HEK293T (cell line): ENCODE data around the gene KLHL29.

Experiments used
- CTCF ChIA-PET: fragments of 350-600 bp; formaldehyde crosslinking; extraction: SDS; loops from one replicate; lab custom pipeline; 2021; ENCODE audit warnings: antibody characterized with exemption, inconsistent platforms; lab: Yijun Ruan, JAX
- POLR2A ChIA-PET: fragments of 350-600 bp; formaldehyde crosslinking; extraction: SDS; loops from one replicate; lab custom pipeline; 2020; ENCODE audit warnings: antibody characterized with exemption, inconsistent platforms; lab: Yijun Ruan, JAX
- DNase-seq: peaks from one replicate; pipeline ENCODE4 v3.0.0; 2012; ENCODE audit warnings: mixed read lengths; ENCODE audit errors: extremely low spot score
- ARNT ChIP-seq: fragments of 450-650 bp; IDR thresholded peaks from 2 replicates; pipeline ENCODE4 v1.6.1; 2017; ENCODE audit warnings: mild to moderate bottlenecking
- BHLHE40 ChIP-seq: fragments of 450-650 bp; IDR thresholded peaks from 2 replicates; pipeline ENCODE4 v1.6.1; 2016; ENCODE audit warnings: mild to moderate bottlenecking, moderate library complexity, borderline replicate concordance
- CTBP1 ChIP-seq: fragments of 450-650 bp; IDR thresholded peaks from 2 replicates; pipeline ENCODE4 v1.6.1; 2016; ENCODE audit warnings: borderline replicate concordance
- ELF4 ChIP-seq: fragments of 450-650 bp; IDR thresholded peaks from 2 replicates; pipeline ENCODE4 v1.6.1; 2017; ENCODE audit warnings: antibody characterized with exemption
- FOXA1 ChIP-seq: fragments of 450-650 bp; IDR thresholded peaks from 2 replicates; pipeline ENCODE4 v1.6.1; 2016; ENCODE audit warnings: mild to moderate bottlenecking
- FOXK2 ChIP-seq: fragments of 450-650 bp; IDR thresholded peaks from 2 replicates; pipeline ENCODE4 v1.6.1; 2016; ENCODE audit warnings: mild to moderate bottlenecking
- FOXM1 ChIP-seq: fragments of 450-650 bp; IDR thresholded peaks from 2 replicates; pipeline ENCODE4 v1.6.1; 2017; ENCODE audit warnings: mild to moderate bottlenecking, borderline replicate concordance
- HDGF ChIP-seq: fragments of 450-650 bp; IDR thresholded peaks from 2 replicates; pipeline ENCODE4 v1.6.1; 2017; ENCODE audit warnings: antibody characterized with exemption, borderline replicate concordance
- L3MBTL2 ChIP-seq: fragments of 450-650 bp; conservative IDR thresholded peaks from 2 replicates; pipeline ENCODE4 v1.6.1; 2016; ENCODE audit warnings: mild to moderate bottlenecking
- LEF1 ChIP-seq: fragments of 450-650 bp; IDR thresholded peaks from 2 replicates; pipeline ENCODE4 v1.6.1; 2017; ENCODE audit warnings: mild to moderate bottlenecking, borderline replicate concordance
- NFRKB ChIP-seq: fragments of 450-650 bp; IDR thresholded peaks from 2 replicates; pipeline ENCODE4 v1.6.1; 2016; ENCODE audit warnings: mild to moderate bottlenecking, moderate library complexity
- PKNOX1 ChIP-seq: fragments of 450-650 bp; IDR thresholded peaks from 2 replicates; pipeline ENCODE4 v1.6.1; 2016
- SP1 ChIP-seq: fragments of 450-650 bp; IDR thresholded peaks from 2 replicates; pipeline ENCODE4 v1.6.1; 2017
- SUZ12 ChIP-seq: fragments of 450-650 bp; IDR thresholded peaks from 2 replicates; pipeline ENCODE4 v1.6.1; 2016; ENCODE audit warnings: mild to moderate bottlenecking
- TARDBP ChIP-seq: fragments of 450-650 bp; IDR thresholded peaks from 2 replicates; pipeline ENCODE4 v1.6.1; 2016
- ZNF384 ChIP-seq: fragments of 450-650 bp; IDR thresholded peaks from 2 replicates; pipeline ENCODE4 v1.6.1; 2016

The KLHL29 gene

DNA sequence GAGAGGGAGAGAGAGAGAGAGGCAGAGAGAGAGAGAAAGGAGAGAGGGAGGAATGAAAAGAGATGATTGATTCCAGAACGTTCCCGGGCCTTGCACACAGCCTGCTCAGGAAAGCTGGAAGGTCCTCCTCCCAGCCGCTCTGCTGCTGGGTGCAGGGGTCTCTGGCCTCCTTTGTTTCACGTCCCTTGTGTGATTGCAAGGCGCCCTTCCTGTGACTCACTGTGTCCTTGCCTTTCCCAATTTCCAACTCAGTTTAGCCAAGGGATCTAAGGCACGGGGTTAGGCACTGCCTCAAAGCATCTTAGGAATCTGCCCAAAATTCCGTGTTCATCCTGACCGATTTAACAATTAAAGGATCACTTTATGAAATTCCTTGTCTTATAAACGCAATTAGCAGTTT, 221.2 kb downstream of the KLHL29 start:
- DNase-seq = no peak
- ChIA-PET POLR2A (no interaction called here), CTCF (no interaction called here)
- TF ChIP-seq BHLHE40 (no peak), L3MBTL2 (no peak), NFRKB (no peak), FOXK2 (no peak), ZNF384 (no peak), TARDBP (no peak), SUZ12 (no peak), PKNOX1 (no peak), FOXM1 (no peak), LEF1 (no peak), ARNT (no peak), ELF4 (no peak), HDGF (no peak), SP1 (no peak), FOXA1 (no peak), CTBP1 (no peak)

DNA sequence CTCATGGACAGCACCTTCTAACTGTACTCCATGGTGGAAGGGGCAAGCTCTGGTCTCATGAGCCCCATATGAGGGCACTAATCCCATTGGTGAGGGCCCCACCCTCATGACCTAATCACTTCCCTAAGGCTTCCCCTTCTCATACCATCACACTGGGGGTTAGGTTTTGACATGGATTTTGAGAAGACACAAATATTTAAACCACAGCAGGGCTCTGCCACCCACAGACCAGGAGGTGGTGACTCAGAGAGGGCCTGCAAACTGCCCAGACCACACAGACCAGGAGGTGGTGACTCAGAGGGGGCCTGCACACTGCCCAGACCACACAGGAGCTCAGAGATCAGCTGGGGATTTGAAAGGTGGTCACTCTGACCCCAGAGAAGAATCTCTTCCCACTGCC, 222.0 kb downstream of the KLHL29 start:
- TF ChIP-seq HDGF (no peak), ZNF384 (no peak), ARNT (no peak), CTBP1 (no peak), ELF4 (no peak), L3MBTL2 (no peak), LEF1 (no peak), SUZ12 (no peak), SP1 (no peak), BHLHE40 (no peak), PKNOX1 (no peak)
- DNase-seq = no peak
- ChIA-PET CTCF (no interaction called here), POLR2A (no interaction called here)

GRCh38 chr2:23607925-23608324, 222.9 kb downstream of the KLHL29 start:
- TF ChIP-seq ELF4 = no peak
- no peak for TF ChIP-seq LEF1
- TF ChIP-seq L3MBTL2 = no peak
- no peak for TF ChIP-seq BHLHE40
- no peak for TF ChIP-seq ARNT
- no peak for TF ChIP-seq HDGF
- no peak for TF ChIP-seq FOXA1
- no peak for TF ChIP-seq FOXK2
- no peak for TF ChIP-seq SP1
- no peak for TF ChIP-seq PKNOX1
- no peak for TF ChIP-seq ZNF384
- no peak for TF ChIP-seq CTBP1
- TF ChIP-seq FOXM1 = no peak
- no peak for TF ChIP-seq TARDBP
- no peak for TF ChIP-seq SUZ12
- DNase-seq = no peak
- ChIA-PET POLR2A (no interaction called here), CTCF (no interaction called here)

DNA sequence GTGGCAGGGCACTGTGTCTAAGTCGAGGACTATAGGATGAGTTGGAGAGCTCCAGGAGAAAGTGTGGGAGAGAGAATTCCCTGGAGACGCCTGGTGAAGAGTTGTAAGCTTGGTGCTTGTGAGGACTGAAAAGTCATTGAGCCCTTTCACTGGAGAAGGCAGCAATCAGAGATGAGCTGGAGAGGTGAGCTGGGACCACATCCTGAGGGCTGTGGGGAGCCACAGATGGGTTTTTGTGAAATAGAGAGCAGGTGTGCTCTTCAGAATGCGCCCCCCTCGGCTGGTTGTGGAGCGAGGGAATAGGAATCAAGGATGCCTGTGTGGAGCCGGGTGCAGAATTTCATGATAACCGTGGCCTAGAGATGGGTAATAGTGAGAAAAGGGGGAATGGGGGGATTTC, 224.3 kb downstream of the KLHL29 start:
- TF ChIP-seq FOXK2 (no peak), FOXA1 (no peak), BHLHE40 (no peak), TARDBP (no peak), L3MBTL2 (no peak), NFRKB (no peak), CTBP1 (no peak), ARNT (no peak), PKNOX1 (no peak), ZNF384 (no peak)
- ChIA-PET POLR2A (no interaction called here), CTCF (no interaction called here)
- DNase-seq = no peak

DNA sequence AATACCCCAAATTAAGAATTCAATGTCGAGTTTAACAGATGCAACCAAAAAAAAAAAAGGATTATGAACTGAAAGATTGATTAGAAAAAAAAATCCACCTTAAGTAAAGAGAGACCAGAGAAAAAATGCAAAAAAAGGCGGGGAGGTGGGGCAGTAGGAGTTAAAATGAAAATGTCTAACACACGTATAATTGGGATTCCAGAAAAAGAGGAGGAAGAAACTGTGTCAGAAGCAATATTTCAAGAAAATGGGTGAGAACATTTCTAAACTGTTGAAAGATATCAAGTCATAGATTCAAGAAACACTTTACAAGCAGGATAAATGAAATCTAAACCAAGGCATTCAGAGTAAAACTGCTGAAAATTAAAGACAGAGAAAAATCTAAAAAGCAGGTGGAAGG, 226.9 kb downstream of the KLHL29 start:
- ChIA-PET POLR2A (no interaction called here), CTCF (no interaction called here)
- no peak for TF ChIP-seq FOXM1
- no peak for TF ChIP-seq PKNOX1
- no peak for DNase-seq

DNA sequence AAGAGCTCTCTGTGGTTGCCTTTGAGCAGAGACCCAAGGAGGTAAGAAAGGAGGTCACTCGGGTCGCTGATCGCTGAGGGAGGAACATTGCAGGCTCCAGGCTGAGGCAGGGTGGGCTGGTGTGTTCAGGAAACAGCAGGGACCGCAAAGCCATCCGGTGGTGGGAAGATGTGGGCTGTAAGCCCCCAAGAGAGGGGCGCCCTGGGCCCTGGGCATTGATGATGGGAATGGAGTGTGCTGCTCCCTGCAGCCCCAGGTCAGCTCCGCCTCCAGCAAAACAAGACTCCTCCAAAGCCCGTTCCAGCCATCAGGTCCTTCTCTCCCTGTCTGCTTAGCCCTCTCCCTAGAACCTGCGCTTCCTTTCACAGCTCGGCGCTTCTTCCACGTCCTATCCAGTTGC, 229.7 kb downstream of the KLHL29 start:
- POLR2A ChIA-PET = no interaction called here
- no peak for TF ChIP-seq PKNOX1
- no peak for TF ChIP-seq HDGF
- no peak for TF ChIP-seq ZNF384
- TF ChIP-seq BHLHE40 = no peak
- no peak for TF ChIP-seq NFRKB
- TF ChIP-seq SP1 = no peak
- no peak for TF ChIP-seq ARNT
- TF ChIP-seq SUZ12 = no peak
- no peak for TF ChIP-seq FOXM1
- TF ChIP-seq TARDBP = no peak
- DNase-seq = no peak
- CTCF ChIA-PET = no interaction called here
